Bronchial epithelial cell (primary cell): ENCODE measurements around the gene KRT8. TPM values are rescaled to one million over a fixed set of nuclear protein-coding genes. Genes with fewer than 3 reads are reported as not detected.
A peak's percentile ranks its signal among the peaks of the same experiment; 100 is the strongest.

Experiments used
- DNase-seq: peaks from one replicate; pipeline ENCODE4 v3.0.0-alpha.2; 2010; ENCODE audit warnings: low read depth
- FAIRE-seq: peaks from 2 replicates; lab custom pipeline; 2011; peaks lifted over from hg19 to GRCh38; lab: Jason Lieb, UNC
- H3K27me3 ChIP-seq: 2 replicates; pipeline ENCODE4 v1.5.1; 2011; ENCODE audit warnings: low read length; ENCODE audit not compliant: control insufficient read depth, insufficient read depth
- H3K36me3 ChIP-seq: 2 replicates; pipeline ENCODE4 v1.5.1; 2011; ENCODE audit warnings: low read length; ENCODE audit not compliant: control insufficient read depth, insufficient read depth
- H3K4me3 ChIP-seq: 2 replicates; pipeline ENCODE4 v1.5.1; 2011; ENCODE audit warnings: mild to moderate bottlenecking, low read depth, low read length, control low read depth
- total RNA-seq: library from RNA; depleted of rRNA; stranded (reverse); fragments of >200 nt; gene quantifications from 2 replicates; pipeline ENCODE4 v1.2.1, GENCODE V29; 2014
- TF ChIP-seq, protein P1 (sequence below): IDR thresholded peaks from 2 replicates; pipeline ENCODE4 v1.5.1; 2011; ENCODE audit warnings: mild to moderate bottlenecking, moderate library complexity, low read length, control low read depth, inconsistent platforms; ENCODE audit not compliant: insufficient read depth, severe bottlenecking

KRT8 gene
- total RNA-seq, 1 donor from 2014 or later, result 146 TPM

- peak overlapping the region; percentile 77 for H3K4me3 ChIP-seq
Measured at GRCh38 chr12:52950553-52950952, 45.7 kb upstream of the KRT8 start.

DNA sequence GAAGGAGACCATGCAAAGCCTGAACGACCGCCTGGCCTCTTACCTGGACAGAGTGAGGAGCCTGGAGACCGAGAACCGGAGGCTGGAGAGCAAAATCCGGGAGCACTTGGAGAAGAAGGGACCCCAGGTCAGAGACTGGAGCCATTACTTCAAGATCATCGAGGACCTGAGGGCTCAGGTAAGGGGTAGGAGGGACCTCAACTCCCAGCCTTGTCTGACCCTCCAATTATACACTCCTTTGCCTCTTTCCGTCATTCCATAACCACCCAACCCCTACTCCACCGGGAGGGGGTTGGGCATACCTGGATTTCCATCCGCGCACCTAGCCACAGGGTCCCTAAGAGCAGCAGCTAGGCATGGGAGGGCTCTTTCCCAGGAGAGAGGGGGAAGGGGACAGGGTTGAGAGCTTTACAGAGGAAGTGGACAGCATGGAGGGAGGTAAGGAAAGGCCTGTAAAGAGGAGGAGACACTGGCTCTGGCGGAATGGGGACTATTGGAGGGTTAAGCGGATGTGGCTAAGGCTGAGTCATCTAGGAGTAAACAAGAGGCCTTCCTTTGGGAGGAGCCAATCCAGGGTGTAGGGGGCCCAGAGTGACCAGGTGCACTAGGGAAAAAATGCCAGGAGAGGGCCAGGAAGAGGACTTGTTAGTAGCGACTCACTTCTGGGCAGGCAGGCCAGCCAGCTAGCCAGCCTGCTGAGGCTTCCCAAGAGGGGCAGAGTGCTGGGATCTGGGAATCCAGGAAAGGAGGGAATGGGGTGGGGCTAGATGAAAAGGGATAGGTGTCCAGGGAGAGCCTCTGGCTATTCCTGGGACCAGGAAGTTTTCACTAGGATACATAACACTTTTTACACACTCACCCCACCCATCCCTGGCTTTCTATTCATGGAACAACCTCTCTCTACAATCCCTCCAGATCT is 44.8 kb upstream of the KRT8 start:
- H3K4me3 ChIP-seq, result peak overlapping the region; percentile 77
- FAIRE-seq (no peak), DNase-seq (peak; percentile 95)
- H3K36me3 ChIP-seq, result peaks cover 18% of the 10 kb centered on the region
- TF ChIP-seq, protein P1, sequence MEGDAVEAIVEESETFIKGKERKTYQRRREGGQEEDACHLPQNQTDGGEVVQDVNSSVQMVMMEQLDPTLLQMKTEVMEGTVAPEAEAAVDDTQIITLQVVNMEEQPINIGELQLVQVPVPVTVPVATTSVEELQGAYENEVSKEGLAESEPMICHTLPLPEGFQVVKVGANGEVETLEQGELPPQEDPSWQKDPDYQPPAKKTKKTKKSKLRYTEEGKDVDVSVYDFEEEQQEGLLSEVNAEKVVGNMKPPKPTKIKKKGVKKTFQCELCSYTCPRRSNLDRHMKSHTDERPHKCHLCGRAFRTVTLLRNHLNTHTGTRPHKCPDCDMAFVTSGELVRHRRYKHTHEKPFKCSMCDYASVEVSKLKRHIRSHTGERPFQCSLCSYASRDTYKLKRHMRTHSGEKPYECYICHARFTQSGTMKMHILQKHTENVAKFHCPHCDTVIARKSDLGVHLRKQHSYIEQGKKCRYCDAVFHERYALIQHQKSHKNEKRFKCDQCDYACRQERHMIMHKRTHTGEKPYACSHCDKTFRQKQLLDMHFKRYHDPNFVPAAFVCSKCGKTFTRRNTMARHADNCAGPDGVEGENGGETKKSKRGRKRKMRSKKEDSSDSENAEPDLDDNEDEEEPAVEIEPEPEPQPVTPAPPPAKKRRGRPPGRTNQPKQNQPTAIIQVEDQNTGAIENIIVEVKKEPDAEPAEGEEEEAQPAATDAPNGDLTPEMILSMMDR, result peak; percentile 7
- no peaks in the 10 kb centered on the region for H3K27me3 ChIP-seq

More at GRCh38 chr12:52950553-52950952, 45.7 kb upstream of the KRT8 start:
- DNase-seq, result no peak
- H3K27me3 ChIP-seq, result no peaks in the 10 kb centered on the region
- no peak for FAIRE-seq
- H3K36me3 ChIP-seq, result peaks cover 18% of the 10 kb centered on the region
- TF ChIP-seq, protein P1, result no peak

DNA sequence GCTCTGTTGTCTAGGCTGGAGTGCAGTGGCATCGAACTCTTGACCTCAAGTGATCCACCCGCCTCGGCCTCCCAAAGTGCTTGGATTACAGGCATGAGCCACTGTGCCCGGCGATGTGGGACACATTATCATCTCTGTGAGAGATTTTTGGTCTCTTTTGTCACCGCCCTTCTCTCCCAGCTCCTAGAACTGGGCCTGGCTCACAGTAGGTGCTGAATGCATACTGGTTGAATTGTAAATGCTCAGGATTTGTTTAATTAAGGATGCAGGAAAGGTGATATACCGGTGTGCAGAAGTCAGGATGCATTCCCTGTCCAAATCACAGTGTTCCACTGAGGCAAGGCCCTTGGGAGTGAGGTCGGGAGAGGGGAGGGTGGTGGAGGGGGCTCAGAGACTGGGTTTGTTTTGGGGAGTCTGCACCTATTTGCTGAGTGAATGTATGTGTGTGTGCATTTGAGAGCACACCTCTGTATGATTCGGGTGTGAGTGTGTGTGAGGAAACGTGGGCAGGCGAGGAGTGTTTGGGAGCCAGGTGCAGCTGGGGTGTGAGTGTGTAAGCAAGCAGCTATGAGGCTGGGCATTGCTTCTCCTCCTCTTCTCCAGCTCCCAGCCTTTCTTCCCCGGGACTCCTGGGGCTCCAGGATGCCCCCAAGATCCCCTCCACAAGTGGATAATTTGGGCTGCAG is 43.0 kb upstream of the KRT8 start:
- H3K4me3 ChIP-seq, result no peak overlapping the region
- no peaks in the 10 kb centered on the region for H3K27me3 ChIP-seq
- DNase-seq (no peak), FAIRE-seq (no peak)
- TF ChIP-seq, protein P1, result no peak
- peaks cover 18% of the 10 kb centered on the region for H3K36me3 ChIP-seq

DNA sequence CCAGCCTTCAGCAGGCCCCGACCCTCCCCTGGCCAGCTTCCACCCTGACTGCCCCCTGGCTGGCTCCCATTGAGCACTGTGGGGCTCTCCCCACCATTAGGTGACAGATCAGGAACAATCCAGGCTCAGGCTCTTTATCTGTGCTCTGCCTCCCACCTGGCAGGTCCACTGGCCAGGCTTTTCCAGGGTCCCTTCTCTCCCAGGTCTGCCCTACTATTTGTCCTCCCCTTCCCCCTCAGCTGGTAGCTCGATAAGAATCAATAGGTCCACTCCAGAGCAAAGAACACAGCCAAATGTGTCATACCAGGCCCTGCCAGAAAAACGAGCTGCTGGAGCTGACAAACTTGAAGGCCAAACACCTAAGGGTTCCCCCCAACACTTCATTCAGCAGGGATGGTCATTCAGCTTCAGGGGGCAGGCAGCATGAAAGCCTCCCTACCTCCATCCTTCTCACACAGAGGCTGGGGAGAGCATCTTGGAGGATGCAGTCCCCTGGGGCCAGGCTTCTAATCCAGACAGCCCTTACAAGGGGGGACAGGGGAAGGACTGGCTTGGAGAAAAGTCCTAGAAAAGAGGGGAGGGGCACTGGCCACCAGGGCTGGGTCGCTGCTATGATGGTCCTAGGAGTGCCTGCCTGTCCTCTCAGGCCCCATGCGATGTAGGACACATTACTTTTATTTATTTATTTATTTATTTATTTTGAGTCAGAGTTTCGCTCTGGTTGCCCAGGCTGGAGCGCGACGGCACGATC is 42.1 kb upstream of the KRT8 start:
- no peaks in the 10 kb centered on the region for H3K27me3 ChIP-seq
- DNase-seq, result peak; percentile 19
- TF ChIP-seq, protein P1, result no peak
- FAIRE-seq, result no peak
- no peak overlapping the region for H3K4me3 ChIP-seq
- H3K36me3 ChIP-seq, result peaks cover 14% of the 10 kb centered on the region

GRCh38 chr12:52946334-52946733 is 41.5 kb upstream of the KRT8 start:
- Histone ChIP-seq H3K27me3 (no peaks in the 10 kb centered on the region), H3K36me3 (peaks cover 9% of the 10 kb centered on the region), H3K4me3 (no peak overlapping the region)
- no peak for DNase-seq
- no peak for FAIRE-seq
- TF ChIP-seq, protein P1, result no peak
